ENCODE measurements around the gene CCDC88B. TPM values are rescaled to one million over a fixed set of nuclear protein-coding genes. Genes with fewer than 3 reads are reported as not detected.

CCDC88B gene
- total and polyA plus RNA-seq, 9 of the 15 experiments (the other 6 are each of a cell fraction or from before 2014, with no cell fraction given) = 0.13 to 18.1 (median 7.9) TPM

GRCh38 chr11:64294774-64295173 lies 45.2 kb upstream of the CCDC88B start:
- Histone ChIP-seq H3K4me2 (ENCODE audit: insufficient read depth, low read length) (no peak overlapping the region), H2AFZ (ENCODE audit: low read depth, low read length) (no peak overlapping the region), H3K9me3 (replicated peaks; ENCODE audit: control insufficient read depth, insufficient read depth, low read depth, low read length) (no peaks in the 10 kb centered on the region), H4K20me1 (replicated peaks; ENCODE audit: control insufficient read depth, insufficient read depth, low read length) (no peaks in the 10 kb centered on the region; the same call in 1 of the 2 replicates), H3K4me3 (no peak overlapping the region), H3K27ac (ENCODE audit: extremely low read depth, low read depth, low read length) (no peak overlapping the region), H3K36me3 (ENCODE audit: control insufficient read depth, insufficient read depth, low read length) (no peaks in the 10 kb centered on the region), H3K4me1 (replicated peaks in 1 of 2; ENCODE audit: control insufficient read depth in 2 of 2, insufficient read depth in 2 of 2, low read length in 2 of 2) (peaks cover 0 to 47% of the 10 kb centered on the region in 2 experiments; a peak in 2 of 5 replicates), H3K9me1 (ENCODE audit: control insufficient read depth, insufficient read depth, low read length) (no peaks in the 10 kb centered on the region), H3K9ac (ENCODE audit: insufficient read depth in 1 of 2, low read depth in 2 of 2, low read length in 2 of 2) (peak overlapping the region in 1 of 2 experiments; percentile 45; a peak in 1 of 4 replicates), H3K79me2 (ENCODE audit: control insufficient read depth, insufficient read depth, low read length) (no peaks in the 10 kb centered on the region), H3K27me3 (ENCODE audit: control insufficient read depth in 2 of 2, insufficient read depth in 2 of 2, low read length in 2 of 2) (peaks cover 48 to 67% of the 10 kb centered on the region in 2 experiments)
- 0% methylated on average over 2 of the region's 3 CpGs for WGBS (ENCODE audit: insufficient coverage, low coverage, missing lambda C conversion rate)
- TF ChIP-seq ZKSCAN1 (IDR thresholded peaks at IDR 0.05; ENCODE audit: low read depth, low read length) = peak; percentile 93
- no peak for TF ChIP-seq EWSR1 (IDR thresholded peaks at IDR 0.05; ENCODE audit: borderline replicate concordance, low read depth, partially characterized antibody)
- BruUV-seq (replicated peaks) = no TSS peak
- POLR2A ChIA-PET = interaction anchor here (0.6 kb wide), 1 partner anchor 1689 kb away, joined by 3 read pairs; no protein-coding TSS in a partner anchor
- CTCF ChIA-PET (ENCODE audit: low intra/inter-chr PET ratio) = no interaction called here
- in situ Hi-C loops (cut with MboI) (no loop called here), intact Hi-C loops (cut with micrococcal nuclease) (no loop called here)
- FAIRE-seq (no peak), ATAC-seq (no peak), DNase-seq (ENCODE audit: extremely low read depth in 1 of 4, low spot score in 3 of 4) (no peak)

- H3K27me3 ChIP-seq (ENCODE audit: control insufficient read depth in 2 of 2, insufficient read depth in 2 of 2, low read length in 2 of 2) = peaks cover 48 to 67% of the 10 kb centered on the region in 2 experiments
- H3K9me1 ChIP-seq (ENCODE audit: control insufficient read depth, insufficient read depth, low read length) = no peaks in the 10 kb centered on the region
- no peaks in the 10 kb centered on the region for H3K79me2 ChIP-seq (ENCODE audit: control insufficient read depth, insufficient read depth, low read length)
- ChIA-PET CTCF (ENCODE audit: low intra/inter-chr PET ratio) (no interaction called here), POLR2A (no interaction called here)
- no peak overlapping the region for H2AFZ ChIP-seq (ENCODE audit: low read depth, low read length)
- DNase-seq (ENCODE audit: extremely low read depth in 1 of 4, low spot score in 3 of 4) (no peak), FAIRE-seq (no peak), ATAC-seq (no peak)
- peaks cover 2 to 56% of the 10 kb centered on the region in 2 experiments; a peak in 4 of 5 replicates for H3K4me1 ChIP-seq (replicated peaks in 1 of 2; ENCODE audit: control insufficient read depth in 2 of 2, insufficient read depth in 2 of 2, low read length in 2 of 2)
- no peaks in the 10 kb centered on the region; the same call in 1 of the 2 replicates for H4K20me1 ChIP-seq (replicated peaks; ENCODE audit: control insufficient read depth, insufficient read depth, low read length)
- no peak overlapping the region for H3K4me3 ChIP-seq
- H3K36me3 ChIP-seq (ENCODE audit: control insufficient read depth, insufficient read depth, low read length) = no peaks in the 10 kb centered on the region
- in situ Hi-C loops (cut with MboI) (no loop called here), intact Hi-C loops (cut with micrococcal nuclease) (no loop called here)
- H3K9me3 ChIP-seq (replicated peaks; ENCODE audit: control insufficient read depth, insufficient read depth, low read depth, low read length) = no peaks in the 10 kb centered on the region
- WGBS (ENCODE audit: insufficient coverage, low coverage, missing lambda C conversion rate) = 20% methylated on average over 4 of the region's 4 CpGs
- no peak overlapping the region for H3K4me2 ChIP-seq (ENCODE audit: insufficient read depth, low read length)
- BruUV-seq (replicated peaks) = no TSS peak
- H3K27ac ChIP-seq (ENCODE audit: extremely low read depth, low read depth, low read length) = no peak overlapping the region
- no peak overlapping the region for H3K9ac ChIP-seq (ENCODE audit: insufficient read depth in 1 of 2, low read depth in 2 of 2, low read length in 2 of 2)
- no peak for TF ChIP-seq DPF2 (IDR thresholded peaks at IDR 0.05)
- no peak for TF ChIP-seq ZNF217 (CRISPR knock-in tag; IDR thresholded peaks at IDR 0.05)
- TF ChIP-seq SMAD2 (IDR thresholded peaks at IDR 0.05; ENCODE audit: low read depth, low read length) = no peak
- no peak for TF ChIP-seq ARNT (IDR thresholded peaks at IDR 0.05)
- TF ChIP-seq HIVEP1 (CRISPR knock-in tag; IDR thresholded peaks at IDR 0.05) = no peak
- no peak for TF ChIP-seq TFAM (CRISPR knock-in tag; conservative IDR thresholded peaks at IDR 0.05)
- TF ChIP-seq PREB (CRISPR knock-in tag; IDR thresholded peaks at IDR 0.05) = no peak
- TF ChIP-seq CTBP1 (IDR thresholded peaks at IDR 0.05; ENCODE audit: borderline replicate concordance) = no peak
- TF ChIP-seq ZNF239 (CRISPR knock-in tag; IDR thresholded peaks at IDR 0.05) = no peak
- TF ChIP-seq ZNF23 (CRISPR knock-in tag; IDR thresholded peaks at IDR 0.05) = no peak
- no peak for TF ChIP-seq ATF4 (CRISPR knock-in tag; IDR thresholded peaks at IDR 0.05)
- TF ChIP-seq RUNX1 (IDR thresholded peaks at IDR 0.05; ENCODE audit: low read depth) = no peak
- no peak for TF ChIP-seq ZNF316 (IDR thresholded peaks at IDR 0.05)
- no peak for TF ChIP-seq ADNP (tag; IDR thresholded peaks at IDR 0.05)
- TF ChIP-seq COPS2 (conservative IDR thresholded peaks at IDR 0.05) = no peak
Measured at GRCh38 chr11:64295760-64296159, 44.2 kb upstream of the CCDC88B start.
